Amniotic stem cell (primary cell): ENCODE measurements around the gene GPR180.
"Not testable (repeated sequence)": the region's sequence is repeated elsewhere in the genome, so short reads cannot be mapped to it uniquely, and the experiment has no call there.

ENCODE experiments used
- DNase-seq: peaks from one replicate; lab custom pipeline; 2025; lab: John Stamatoyannopoulos, UW

GPR180 gene

DNA sequence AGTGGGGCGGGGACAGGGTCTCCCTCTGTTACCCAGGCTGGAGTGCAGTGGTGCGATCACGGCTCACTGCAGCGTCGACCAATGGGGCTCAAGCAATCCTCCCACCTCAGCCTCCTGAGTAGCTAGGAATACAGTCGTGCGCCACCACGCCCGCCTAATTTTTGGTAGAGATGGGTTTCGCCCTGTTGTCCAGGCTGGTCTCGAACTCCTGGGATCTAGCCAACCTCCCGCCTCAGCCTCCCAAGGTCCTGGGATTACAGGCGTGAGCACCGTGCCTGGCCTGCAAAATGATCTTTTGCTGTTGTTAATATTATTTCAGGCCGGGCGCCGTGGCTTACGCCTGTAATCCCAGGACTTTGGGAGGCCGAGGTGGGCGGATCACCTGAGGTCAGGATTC is 5.1 kb upstream of the GPR180 start:
- no peak for DNase-seq

DNA sequence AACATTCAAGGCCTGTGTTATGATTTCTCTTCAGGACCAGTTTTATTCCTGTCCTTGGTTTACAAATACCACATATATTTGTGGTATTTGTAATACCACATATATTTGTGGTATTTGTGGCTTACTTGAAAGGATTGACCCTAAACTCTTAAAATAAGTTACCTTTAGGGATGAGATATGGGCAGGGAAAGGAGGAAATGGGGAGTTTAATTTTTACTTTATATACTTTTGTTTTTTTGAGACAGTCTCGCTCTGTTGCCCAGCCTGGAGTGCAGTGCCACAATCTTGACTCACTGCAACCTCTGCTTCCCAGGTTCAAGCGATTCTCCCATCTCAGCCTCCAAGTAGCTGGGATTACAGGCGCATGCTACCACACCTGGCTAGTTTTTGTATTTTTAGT is 3.4 kb upstream of the GPR180 start:
- no peak for DNase-seq

DNA sequence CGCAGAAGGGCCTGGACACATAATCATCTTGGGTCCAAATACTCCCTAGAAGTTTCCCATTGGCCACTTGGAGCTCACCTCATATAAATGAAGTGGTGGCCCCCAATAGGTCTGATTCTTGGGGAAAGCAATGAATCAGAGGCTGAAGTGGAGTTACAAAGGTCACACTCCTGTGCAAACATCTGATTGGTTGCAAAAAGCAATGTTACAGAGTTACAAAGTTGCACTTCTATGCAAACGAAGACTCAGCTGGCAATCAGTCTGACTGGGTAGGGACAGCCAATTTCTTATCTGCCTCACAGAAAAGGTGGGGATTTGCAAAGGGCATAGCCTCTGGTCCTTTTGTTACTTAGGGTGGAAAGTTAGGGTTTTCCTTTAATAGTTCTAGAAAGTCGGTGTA is 1.8 kb upstream of the GPR180 start:
- DNase-seq, result no peak

DNA sequence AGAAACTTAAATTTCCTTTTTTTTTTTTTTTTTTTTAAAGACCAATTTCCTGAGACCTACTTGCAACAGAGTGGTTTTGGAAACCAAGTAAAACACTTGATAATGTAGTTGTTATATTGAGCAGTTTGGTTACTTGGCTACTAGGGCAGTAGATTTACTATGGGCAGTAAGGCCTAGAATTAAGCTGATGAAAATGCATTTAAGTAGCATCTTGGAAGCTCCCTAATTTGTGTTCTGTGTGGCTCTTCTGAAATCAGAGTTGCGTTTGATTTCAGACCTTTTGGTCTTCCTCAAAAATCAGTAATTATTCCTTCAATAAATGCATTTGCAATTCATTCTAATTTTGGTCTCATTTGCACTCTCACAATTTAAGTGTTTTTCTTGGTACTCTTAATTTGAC is 810 bp downstream of the GPR180 start:
- no peak for DNase-seq

DNA sequence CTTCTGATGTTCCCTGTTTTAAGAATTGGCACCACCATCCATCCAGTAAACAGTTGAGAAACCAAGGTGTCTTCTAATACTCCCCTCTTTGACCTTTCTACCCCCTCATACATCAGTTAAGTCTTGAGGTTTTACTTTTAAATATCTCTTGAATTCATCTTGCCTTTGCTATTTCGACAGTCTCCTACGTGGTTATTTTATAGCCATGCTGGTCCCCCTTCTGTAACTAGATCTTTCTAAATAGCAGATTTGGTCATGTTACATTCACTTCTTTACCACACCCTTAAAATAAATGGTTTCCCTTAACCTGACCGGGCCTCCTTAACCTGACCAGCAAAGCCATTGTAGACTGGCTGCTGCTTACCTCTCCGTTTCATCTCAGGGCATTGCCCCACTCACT is 5.4 kb downstream of the GPR180 start:
- no peak for DNase-seq

DNA sequence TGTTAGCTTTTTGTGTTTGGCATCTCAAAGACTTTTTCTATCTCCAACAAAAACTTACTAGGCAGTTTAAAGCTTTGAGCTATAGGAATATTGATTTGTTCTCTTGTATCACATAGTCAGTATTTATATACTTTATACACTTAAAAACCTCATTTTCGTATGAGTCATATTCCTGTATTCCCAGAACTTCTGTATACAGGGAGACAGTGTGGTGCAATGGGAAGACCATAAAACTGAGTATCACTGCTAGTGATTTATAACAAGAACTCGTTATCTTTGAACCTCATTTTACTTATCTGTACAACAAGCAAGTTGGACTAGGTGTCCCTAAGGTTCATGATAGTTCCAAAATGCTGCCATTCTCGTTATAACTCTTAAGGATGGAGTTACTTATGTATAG is 6.3 kb downstream of the GPR180 start:
- no peak for DNase-seq

DNA sequence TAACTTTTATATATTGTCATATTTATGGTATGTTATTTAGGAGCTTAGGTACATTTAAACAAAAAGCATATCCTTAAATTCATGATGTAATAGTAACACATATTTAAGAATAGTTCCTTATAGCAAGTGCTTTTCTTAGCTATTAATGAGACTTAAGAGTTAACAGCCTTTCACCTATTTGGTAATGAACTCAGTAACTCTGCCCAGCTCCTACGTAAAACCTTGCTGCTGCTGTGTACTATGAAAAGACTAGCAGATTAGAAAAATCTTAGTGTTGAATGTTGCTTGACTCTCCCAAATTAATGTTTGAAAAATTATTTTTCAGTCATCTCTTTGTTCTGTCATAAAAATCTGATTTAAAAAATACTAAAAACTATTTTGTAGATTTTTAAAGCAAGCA is 6.9 kb downstream of the GPR180 start:
- no peak for DNase-seq

DNA sequence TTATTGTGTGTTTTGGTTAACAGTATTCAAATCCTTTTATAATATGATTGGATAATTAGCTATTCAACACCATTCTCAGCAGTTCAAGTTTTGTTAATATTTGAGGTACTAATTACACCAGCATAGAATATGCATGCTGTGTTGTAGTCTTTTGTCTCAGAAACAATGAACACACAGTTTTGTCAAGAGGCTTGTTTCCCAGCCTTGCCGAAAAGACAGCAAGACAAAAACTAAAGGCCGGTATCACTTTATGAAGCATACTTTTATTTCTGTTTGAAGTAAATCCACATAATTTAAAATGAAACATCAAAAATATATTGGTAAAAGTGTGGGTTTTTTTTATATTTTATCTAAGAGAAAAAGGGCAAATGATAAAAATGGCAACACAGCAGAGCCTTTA is 7.5 kb downstream of the GPR180 start:
- no peak for DNase-seq

DNA sequence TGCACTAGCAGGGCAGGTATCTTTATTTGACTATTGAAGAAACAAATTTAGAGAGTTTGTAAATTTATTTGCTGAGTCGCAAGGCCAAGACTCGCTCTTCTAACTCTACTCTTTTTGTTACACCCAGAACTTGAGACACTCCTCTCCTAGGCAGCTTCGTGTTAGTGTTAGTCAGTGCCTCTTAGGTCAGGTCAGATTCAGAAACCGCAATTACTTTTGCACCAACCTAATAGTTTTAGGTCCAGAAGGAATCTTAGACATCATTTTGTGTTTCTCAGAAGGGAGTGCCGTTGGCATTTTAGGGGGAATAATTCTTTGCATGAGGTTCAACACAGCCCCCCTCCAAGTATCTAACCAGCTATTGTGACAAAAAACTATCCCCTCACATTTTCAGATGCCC is 8.8 kb downstream of the GPR180 start:
- DNase-seq, result no peak

DNA sequence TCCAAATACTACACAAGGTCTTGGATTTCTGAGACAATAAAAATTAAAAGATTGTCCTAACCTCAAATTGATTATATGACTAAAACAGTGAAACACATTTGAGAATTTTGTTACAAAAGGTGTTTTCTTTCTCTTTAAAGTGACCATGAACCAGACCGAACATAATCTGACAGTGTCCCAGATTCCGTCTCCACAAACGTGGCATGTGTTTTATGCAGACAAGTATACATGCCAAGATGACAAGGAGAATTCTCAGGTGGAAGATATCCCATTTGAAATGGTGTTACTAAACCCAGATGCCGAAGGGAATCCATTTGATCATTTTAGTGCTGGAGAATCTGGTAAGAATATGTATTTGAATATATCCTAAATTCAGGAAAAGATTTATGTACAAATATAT is 10.4 kb downstream of the GPR180 start:
- DNase-seq, result no peak

DNA sequence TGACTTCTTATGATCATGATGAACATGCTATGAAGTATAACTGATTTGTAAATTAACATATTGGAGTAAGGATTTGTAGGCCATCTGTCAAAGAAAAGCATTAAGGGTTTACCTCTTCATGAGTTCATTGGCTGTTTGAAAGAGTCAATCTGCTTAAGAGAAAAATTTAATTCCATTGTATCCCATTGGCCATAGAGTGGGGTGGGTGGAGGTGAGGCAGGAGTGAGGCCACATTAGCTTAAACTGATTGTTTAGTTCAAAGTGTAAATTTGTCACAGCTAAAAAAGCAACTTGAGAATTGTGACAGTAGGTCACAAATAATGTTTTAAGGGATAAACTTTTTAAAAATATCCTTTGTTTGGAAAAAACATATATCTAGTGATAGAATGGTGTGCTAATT is 11.4 kb downstream of the GPR180 start:
- DNase-seq, result no peak

DNA sequence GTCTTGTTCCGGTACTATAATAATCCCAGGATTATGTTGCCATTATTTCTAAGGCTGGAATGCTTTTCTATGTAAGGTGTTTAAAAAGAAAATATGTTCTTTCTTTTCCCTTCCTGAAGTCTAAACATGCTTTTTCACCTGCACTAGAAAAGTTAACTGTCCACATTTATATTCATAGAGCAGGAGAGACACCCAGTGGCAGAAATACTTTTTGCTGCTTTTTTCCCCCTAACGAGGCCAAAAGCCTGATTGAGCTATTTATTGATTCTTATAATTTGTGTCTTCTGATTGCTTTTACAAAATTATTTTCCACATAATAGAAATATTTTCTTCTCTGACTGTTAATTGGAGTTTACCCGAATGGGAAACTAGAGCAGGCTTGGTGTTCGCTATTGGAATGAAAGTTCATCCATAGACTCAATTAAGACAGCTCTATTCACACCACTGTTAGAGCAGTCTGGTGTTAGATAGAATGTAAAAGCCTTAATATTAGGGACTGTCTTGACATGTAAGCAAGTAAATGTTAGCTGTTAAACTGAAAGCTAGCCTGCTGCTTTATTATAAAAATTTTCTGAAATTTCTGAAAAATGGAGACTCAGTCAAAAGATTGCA is 15.8 kb downstream of the GPR180 start:
- DNase-seq, result no peak

DNA sequence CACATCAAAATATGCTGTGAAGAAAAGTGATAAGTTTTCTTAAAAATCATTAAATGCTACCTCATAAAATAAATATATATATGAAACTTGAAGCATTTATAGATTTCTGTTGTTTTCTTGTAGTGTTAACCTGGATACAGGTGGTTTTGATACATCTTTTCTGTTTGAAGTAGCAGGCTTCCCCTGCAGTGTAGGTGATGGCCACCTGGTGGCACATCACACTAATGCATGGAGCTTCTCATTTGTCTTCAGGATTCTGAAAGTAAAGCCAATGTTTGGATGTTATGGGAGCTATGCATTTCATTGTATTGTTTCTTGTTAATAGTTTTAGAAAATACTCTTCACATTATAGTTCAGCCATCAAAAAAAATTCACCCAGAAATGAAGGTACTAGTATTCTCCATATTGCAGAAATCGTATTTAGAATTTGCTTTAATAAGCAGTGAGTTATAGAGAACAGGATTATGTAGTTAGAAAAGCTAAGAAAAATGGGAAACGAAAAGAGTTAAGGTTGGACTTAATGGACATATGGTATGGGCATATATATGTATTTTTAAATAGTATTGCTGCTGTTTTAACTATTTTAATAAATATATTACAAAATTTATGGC is 18.7 kb downstream of the GPR180 start:
- DNase-seq, result no peak

DNA sequence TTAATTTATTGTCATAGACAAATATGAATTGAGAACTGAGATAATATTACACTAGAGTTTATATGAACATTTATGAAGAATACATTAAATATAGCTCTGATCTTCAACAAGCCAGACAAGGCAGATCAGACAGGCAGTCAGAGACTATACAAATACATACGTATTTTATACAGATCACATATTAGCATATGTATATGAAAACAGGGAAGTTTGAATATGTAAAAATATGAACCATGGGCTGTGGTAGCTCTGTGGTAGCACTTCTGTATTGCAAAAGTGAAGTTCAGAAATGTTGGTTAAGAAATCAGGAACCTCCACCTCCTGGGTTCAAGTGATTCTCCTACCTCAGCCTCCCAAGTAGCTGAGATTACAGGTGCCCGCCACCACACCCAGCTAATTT is 20.7 kb downstream of the GPR180 start:
- no peak for DNase-seq

DNA sequence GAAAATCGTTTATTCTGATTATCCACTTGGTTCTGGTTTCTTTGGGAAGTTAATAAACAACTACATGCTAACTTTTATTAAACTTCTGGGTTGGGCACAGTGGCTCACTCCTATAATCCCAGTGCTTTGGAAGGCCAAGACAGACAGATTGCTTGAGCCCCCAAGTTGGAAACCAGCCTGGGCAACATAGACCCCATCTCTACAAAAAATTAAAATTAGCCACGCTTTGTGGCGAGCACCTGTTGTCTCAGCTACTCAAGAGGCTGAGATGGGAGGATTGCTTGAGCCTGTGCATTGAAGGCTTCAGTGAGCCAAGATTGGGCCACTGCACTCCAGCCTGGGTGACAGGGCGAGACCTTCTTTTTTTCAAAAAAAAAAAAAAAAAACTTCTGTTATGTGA is 21.7 kb downstream of the GPR180 start:
- no peak for DNase-seq

DNA sequence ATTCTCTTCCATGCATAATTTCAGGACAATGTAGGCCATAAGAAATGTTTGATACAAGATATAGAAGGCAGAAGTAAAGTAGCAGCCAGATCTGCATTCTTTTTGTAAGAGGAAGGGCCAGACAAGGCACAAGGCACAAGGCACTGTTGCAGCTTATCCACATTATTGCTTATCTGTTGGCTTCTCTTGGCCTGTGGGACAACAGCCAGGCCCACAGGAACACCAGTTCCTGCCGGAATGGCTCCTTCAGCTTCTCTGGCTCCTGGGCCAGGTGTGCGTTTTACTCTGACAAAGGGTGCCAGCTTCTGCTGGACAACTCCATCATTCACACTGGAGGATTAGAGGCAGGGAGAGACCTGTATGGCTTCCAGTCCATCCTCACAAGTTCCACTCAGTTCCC is 29.2 kb downstream of the GPR180 start:
- DNase-seq, result no peak

DNA sequence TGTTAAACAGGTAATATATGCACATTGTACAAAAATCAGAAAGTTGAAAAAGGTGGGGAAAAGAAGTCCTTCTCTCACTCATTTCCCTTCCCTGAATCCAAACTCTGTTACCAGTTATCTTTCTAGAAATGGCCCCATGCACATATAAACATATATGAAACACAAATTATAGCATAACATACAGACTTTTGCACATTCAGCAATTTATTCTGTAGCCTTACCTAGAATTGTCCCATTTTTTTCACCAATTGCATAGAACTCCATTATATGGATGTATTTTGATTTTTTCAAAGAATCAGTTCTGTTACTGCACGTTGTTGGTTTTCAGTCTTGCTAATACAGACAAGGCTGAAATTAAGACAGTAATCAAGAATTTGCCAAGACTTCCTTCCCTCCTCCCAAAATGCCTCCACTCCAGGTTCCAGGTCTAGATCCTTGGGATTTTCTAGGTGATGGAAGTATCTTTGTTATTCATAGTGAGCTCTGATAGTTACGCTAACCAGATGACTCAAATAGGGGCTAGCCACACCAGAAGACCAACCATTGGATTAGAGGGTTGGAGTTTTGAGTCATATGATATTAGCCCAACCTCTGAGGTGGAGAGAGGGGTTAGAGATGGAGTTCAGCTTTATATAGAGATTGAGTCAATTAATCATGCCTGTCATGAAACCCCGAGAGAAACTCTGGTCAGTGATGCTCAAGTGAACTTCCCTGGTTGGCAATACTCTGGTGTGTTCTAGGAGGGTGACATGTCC is 30.7 kb downstream of the GPR180 start:
- no peak for DNase-seq

DNA sequence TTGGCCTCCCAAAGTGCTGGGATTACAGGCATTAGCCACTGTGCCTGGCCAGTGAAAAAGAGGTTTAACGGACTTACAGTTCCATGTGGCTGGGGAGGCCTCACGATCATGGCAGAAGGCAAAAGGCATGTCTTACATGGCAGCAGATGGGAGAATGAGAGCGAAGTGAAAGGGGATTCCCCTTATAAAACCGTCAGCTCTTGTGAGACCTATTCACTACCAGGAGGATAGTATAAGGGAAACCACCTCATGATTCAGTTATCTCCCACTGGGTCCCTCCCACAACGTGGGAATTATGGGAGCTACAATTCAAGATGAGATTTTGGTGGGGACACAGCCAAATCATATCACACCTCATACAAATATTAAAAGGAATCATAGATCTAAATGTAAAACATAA is 34.4 kb downstream of the GPR180 start:
- DNase-seq, result not testable (repeated sequence)

DNA sequence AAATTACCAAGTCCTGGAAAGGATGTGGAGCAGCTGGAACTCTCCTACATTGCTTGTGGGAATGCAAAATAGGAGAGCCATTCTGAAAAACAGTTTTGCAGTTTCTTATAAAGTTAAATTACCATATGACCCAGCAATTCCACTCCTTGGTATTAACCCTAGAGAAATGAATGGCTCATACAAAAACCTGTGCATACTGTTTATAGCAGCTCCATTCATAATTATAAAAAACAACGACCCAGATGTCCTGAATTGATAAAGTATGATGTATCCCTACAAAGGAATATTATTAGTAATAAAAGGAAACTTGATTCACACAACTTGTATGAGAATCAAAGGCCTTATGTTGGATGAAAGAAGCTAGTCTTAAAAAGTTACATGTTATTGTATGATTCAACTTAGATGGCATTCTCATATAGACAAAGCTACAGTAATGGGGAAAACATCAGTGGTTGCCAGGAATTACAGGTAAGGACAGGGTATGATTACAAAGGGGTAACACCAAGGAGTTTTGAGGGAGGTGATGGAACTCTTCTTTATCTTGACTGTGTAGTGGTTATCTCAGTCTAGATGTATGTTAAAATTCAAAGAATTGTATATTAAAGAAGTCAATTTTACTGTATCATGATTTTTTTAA is 35.4 kb downstream of the GPR180 start:
- no peak for DNase-seq

DNA sequence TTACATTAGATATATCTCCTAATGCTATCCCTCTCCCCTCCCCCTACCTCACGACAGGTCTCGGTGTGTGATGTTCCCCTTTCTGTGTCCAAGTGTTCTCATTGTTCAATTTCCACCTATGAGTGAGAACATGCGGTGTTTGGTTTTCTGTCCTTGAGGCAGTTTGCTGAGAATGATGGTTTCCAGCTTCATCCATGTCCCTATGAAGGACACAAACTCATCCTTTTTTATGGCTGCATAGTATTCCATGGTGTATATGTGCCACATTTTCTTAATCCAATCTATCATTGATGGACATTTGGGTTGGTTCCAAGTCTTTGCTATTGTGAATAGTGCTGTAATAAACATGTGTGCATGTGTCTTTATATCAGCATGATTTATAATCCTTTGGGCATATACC is 36.0 kb downstream of the GPR180 start:
- DNase-seq, result not testable (repeated sequence)

DNA sequence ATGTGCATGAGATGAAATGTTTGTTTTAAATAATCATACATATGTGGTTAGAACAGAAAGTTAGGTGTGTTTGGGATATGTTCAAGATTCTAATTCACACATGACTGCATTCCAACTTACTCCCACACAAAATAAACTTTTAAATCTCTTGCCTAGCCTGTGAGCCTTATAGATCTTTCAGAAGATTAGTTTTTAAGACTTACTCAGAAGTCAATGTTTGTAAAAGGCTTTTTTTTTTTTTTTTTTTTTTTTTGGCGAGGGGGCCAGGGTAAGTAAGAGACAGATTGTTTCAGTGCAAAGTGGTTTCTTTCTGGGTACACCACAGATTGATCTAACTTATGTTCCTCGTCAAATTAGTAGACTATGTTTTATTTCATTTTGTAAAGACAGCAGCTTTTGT is 39.1 kb downstream of the GPR180 start:
- DNase-seq, result no peak

DNA sequence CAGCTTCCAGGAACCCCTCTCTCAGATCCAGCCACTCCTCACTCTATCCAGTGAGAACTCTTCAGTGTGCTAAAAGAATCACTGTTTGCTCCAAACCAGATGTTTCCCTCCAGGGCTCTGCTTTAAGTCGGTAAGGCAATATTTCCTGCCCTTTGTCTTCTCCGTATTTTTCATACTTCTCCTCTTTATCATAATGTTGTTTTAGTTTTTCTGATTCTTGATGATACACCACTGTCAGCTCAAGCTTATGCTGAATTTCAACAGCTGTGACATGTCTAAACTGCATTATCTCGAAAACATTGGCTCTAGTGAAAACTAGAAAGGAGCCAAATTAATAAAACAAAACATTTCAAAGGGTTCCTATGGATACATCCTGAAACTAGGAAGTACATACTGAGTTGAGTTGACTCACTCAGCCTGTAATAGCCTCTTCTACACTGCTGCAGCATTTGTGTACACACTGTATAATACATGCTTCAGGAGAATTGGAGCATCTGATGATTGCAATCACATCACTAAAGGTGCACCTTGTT is 39.8 kb downstream of the GPR180 start:
- DNase-seq, result peak; percentile 49

DNA sequence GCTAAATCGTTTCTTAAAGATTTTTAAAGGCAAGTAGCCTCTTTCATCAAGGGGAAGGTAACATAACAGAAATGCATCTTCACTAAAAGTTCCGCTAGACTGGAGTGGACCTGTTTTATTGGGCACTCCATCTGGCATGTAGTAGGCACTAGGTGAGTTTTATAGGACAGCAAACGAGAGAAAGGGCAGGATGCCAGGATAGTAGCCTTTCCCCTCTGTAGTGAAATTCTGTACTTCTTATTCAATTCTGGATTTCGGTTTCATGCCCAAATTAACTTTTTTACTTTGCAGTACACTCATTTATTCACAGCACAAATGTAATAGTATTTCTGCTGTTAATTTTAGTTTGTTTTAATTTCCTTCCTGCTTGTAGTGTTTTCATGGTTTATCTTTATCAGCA is 45.2 kb downstream of the GPR180 start:
- no peak for DNase-seq
